OCI-LY1 (cell line): ENCODE data around the gene KANK4.

ENCODE experiments used
- CTCF ChIP-seq: fragments of 200-600 bp; sonication (generic), shearing (Covaris generic); IDR thresholded peaks from 2 replicates; pipeline ENCODE4 v1.5.1; 2017; ENCODE audit warnings: mild to moderate bottlenecking, antibody characterized with exemption, low read length, moderate library complexity, mixed read lengths
- EZH2 ChIP-seq: fragments of 200-600 bp; sonication (generic), shearing (Covaris generic); IDR thresholded peaks from 2 replicates; pipeline ENCODE4 v1.8.0; 2017; ENCODE audit warnings: borderline replicate concordance, mixed run types, mild to moderate bottlenecking, antibody characterized with exemption, low read length, moderate library complexity, mixed read lengths

GRCh38 chr1:62285984-62286785, 33.0 kb downstream of the KANK4 start:
- no peak for TF ChIP-seq CTCF
- no peak for TF ChIP-seq EZH2
